OCI-LY3 (cell line): ENCODE results near the gene HOXC5.

Experiments used
- H2AFZ ChIP-seq: fragments of 200-600, 300-600 bp; shearing (Covaris generic); 2 replicates; pipeline ENCODE4 v1.6.0; 2014; ENCODE audit warnings: antibody characterized with exemption, low read depth, low read length
- H3K27ac ChIP-seq: fragments of 200-600, 300-600 bp; sonication (generic); 2 replicates; pipeline ENCODE4 v1.5.1; 2014; ENCODE audit warnings: mild to moderate bottlenecking, low read length, moderate library complexity, mixed read lengths
- H3K27me3 ChIP-seq: fragments of 200-600, 300-600 bp; sonication (generic); 2 replicates; pipeline ENCODE4 v1.6.1; 2014; ENCODE audit warnings: low read depth, low read length, mixed read lengths
- H3K36me3 ChIP-seq: fragments of 200-600, 300-600 bp; sonication (generic); replicated peaks from 2 replicates; pipeline ENCODE3; 2014; ENCODE audit warnings: low read depth, low read length, mixed read lengths
- H3K4me1 ChIP-seq: fragments of 300-600, 200-600 bp; sonication (generic); 2 replicates; pipeline ENCODE4 v1.6.1; 2014; ENCODE audit warnings: low read length, mixed read lengths
- H3K4me2 ChIP-seq: fragments of 200-600, 300-600 bp; sonication (generic); 2 replicates; pipeline ENCODE4 v1.6.1; 2014; ENCODE audit warnings: low read length, mixed read lengths
- H3K4me3 ChIP-seq: fragments of 300-600, 200-600 bp; sonication (generic); 2 replicates; pipeline ENCODE4 v1.5.1; 2014; ENCODE audit warnings: antibody characterized with exemption, mild to moderate bottlenecking, low read length, moderate library complexity
- H3K79me2 ChIP-seq: fragments of 300-600, 200-600 bp; shearing (Covaris generic); 2 replicates; pipeline ENCODE4 v1.6.1; 2014; ENCODE audit warnings: mild to moderate bottlenecking, low read length, mixed read lengths
- H3K9ac ChIP-seq: fragments of 300-600, 200-600 bp; shearing (Covaris generic); 2 replicates; pipeline ENCODE4 v1.6.0; 2014; ENCODE audit warnings: mild to moderate bottlenecking, low read length, moderate library complexity
- H3K9me3 ChIP-seq: fragments of 200-600, 300-600 bp; shearing (Covaris generic); 2 replicates; pipeline ENCODE4 v1.6.1; 2014; ENCODE audit warnings: low read length, mixed read lengths; ENCODE audit not compliant: insufficient read depth
- H4K20me1 ChIP-seq: fragments of 200-600, 300-600 bp; sonication (generic); 2 replicates; pipeline ENCODE4 v1.6.1; 2016; ENCODE audit warnings: low read length, mixed read lengths; ENCODE audit not compliant: insufficient read depth
- EZH2phosphoT487 ChIP-seq: fragments of 200-600 bp; shearing (Covaris generic); IDR thresholded peaks from 2 replicates; pipeline ENCODE4 v1.6.1; 2018; ENCODE audit warnings: antibody characterized with exemption, mixed run types, low read depth
- TF ChIP-seq, protein P1 (sequence below): fragments of 200-600, 300-600 bp; sonication (generic); IDR thresholded peaks from 2 replicates; pipeline ENCODE4 v1.5.1; 2014; ENCODE audit warnings: antibody characterized with exemption, low read length, low read depth

HOXC5 gene

DNA sequence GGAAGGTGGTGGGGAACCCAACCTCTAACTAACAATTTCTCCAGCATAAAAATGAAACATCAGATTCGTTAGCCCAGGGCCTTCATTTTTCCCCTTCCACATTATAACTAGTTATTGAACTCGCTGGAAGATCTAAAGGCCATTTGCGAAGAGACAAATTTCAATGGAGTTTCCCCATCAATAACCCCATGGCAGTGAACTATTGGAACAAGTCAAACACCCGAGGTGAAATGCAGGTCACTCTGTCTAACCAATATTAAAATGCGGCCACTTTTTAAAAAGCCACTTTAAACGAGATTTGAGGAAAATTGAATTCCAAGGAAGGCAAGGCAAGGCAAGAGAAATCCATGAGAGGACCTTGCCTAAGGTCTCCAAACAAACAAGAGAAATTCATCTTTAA is 16.3 kb downstream of the HOXC5 start:
- no peak overlapping the region for H3K9ac ChIP-seq
- no peaks in the 10 kb centered on the region for H3K27me3 ChIP-seq

DNA sequence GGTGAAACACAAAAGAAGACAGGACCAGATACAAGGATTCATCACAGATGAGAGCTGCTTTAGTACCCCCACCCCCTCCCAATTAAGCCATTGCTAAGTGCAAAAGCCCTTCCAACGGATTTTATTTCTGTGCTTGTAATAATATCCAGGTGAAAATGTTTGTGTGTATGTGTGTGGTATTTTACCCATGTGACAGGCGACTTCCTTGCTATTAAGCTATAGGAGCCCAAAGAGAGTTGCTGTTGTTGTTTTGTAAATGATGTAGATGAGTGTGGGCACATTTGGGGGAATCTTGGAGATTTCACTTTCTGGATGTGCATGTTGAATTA is 17.6 kb downstream of the HOXC5 start:
- Histone ChIP-seq H3K9ac (peak overlapping the region; percentile 74), H3K27ac (peak overlapping the region; percentile 37; the same call in 1 of the 2 replicates), H4K20me1 (no peaks in the 10 kb centered on the region), H2AFZ (peak overlapping the region; percentile 98), H3K4me1 (peaks cover 26% of the 10 kb centered on the region), H3K4me3 (peak overlapping the region; percentile 75), H3K36me3 (peaks cover 1% of the 10 kb centered on the region), H3K4me2 (peak overlapping the region; percentile 98), H3K27me3 (no peaks in the 10 kb centered on the region), H3K9me3 (no peaks in the 10 kb centered on the region), H3K79me2 (peaks cover 16% of the 10 kb centered on the region)
- TF ChIP-seq, protein P1, sequence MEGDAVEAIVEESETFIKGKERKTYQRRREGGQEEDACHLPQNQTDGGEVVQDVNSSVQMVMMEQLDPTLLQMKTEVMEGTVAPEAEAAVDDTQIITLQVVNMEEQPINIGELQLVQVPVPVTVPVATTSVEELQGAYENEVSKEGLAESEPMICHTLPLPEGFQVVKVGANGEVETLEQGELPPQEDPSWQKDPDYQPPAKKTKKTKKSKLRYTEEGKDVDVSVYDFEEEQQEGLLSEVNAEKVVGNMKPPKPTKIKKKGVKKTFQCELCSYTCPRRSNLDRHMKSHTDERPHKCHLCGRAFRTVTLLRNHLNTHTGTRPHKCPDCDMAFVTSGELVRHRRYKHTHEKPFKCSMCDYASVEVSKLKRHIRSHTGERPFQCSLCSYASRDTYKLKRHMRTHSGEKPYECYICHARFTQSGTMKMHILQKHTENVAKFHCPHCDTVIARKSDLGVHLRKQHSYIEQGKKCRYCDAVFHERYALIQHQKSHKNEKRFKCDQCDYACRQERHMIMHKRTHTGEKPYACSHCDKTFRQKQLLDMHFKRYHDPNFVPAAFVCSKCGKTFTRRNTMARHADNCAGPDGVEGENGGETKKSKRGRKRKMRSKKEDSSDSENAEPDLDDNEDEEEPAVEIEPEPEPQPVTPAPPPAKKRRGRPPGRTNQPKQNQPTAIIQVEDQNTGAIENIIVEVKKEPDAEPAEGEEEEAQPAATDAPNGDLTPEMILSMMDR, result no peak
- no peak for TF ChIP-seq EZH2phosphoT487

More for the DNA sequence above, 16.3 kb downstream of the HOXC5 start:
- no peak overlapping the region for H3K4me3 ChIP-seq
- no peak overlapping the region for H3K27ac ChIP-seq
- H2AFZ ChIP-seq, result no peak overlapping the region
- H3K4me2 ChIP-seq, result no peak overlapping the region
- TF ChIP-seq EZH2phosphoT487, result no peak
- TF ChIP-seq, protein P1, result no peak
- H3K4me1 ChIP-seq, result peaks cover 33% of the 10 kb centered on the region
- no peaks in the 10 kb centered on the region for H3K9me3 ChIP-seq
- no peaks in the 10 kb centered on the region for H4K20me1 ChIP-seq
- peaks cover 5% of the 10 kb centered on the region for H3K79me2 ChIP-seq
- H3K36me3 ChIP-seq, result no peaks in the 10 kb centered on the region

DNA sequence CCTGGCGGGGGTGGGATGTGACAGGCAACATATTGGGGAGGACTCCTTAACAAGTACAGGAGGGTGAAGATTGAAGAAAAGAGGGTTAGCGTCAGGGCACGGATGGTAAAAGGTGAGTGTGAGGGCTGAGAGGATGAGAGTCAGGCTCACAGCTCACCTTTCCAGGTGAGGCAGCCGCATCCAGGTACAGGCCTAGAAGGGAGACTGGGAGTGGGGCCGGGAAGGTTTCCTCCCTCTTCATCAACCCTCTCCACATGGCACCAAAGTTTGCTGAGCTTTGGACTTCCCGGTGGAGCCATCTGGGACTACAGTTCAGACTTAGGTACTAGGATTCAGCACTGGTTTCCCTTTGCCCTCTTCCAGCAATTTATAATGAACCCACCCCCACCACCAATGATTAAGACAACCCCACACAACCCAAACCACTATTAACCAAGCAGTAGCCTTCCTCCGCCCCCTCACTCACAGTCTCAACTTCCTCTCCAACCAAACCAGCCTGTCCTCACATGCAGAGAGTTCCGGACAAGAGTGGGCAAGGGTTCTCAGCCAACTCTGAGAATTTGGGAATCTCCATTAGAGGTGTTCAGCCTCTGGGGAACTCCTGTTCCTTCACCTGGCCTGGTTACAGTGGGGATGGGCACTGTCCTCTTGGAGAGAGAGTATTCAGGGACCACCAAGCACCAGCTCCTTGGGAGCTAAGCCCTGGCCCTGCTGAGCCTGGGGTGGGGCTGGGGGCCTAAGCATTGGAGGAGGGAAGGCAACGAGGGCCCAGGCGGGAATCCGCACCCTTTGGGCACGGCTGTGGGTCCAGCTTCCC is 18.4 kb downstream of the HOXC5 start:
- H3K9ac ChIP-seq, result no peak overlapping the region
- peaks cover 26% of the 10 kb centered on the region for H3K4me1 ChIP-seq
- no peak overlapping the region for H3K4me2 ChIP-seq
- no peak overlapping the region for H2AFZ ChIP-seq
- no peak overlapping the region for H3K27ac ChIP-seq
- H4K20me1 ChIP-seq, result no peaks in the 10 kb centered on the region
- H3K36me3 ChIP-seq, result peaks cover 9% of the 10 kb centered on the region
- H3K9me3 ChIP-seq, result no peaks in the 10 kb centered on the region
- H3K79me2 ChIP-seq, result peaks cover 21% of the 10 kb centered on the region
- TF ChIP-seq, protein P1, result no peak
- no peak for TF ChIP-seq EZH2phosphoT487
- no peaks in the 10 kb centered on the region for H3K27me3 ChIP-seq
- no peak overlapping the region for H3K4me3 ChIP-seq

DNA sequence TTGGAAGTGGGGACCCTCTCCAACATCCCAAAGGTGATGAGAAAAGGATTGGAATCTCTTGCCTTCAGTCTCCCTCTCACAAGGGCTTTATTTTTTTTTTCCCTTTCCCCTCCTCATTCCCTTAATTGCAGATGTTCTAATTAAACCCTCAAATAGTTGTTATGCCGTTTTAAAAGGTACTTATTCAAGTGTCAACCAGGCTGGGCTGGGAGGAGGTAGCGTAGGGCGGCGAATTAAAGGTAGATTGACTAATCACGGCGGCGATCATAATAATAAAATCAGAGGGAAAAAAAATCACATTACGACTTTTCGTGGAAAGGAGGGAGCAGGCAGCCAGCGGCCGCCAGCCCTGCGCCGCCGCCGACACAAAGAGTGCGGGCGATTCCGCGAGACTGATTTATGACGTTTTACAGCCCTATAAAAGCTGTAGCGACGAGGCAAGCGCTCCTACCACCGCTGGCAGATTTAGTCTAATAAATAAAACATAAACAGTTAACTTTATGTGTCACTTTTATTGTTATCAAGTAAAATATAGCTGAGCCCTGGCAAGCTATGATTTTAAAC is 19.1 kb downstream of the HOXC5 start:
- Histone ChIP-seq H3K27me3 (no peaks in the 10 kb centered on the region), H3K79me2 (peaks cover 21% of the 10 kb centered on the region), H3K4me3 (no peak overlapping the region), H3K9me3 (no peaks in the 10 kb centered on the region), H4K20me1 (no peaks in the 10 kb centered on the region), H2AFZ (no peak overlapping the region), H3K36me3 (peaks cover 11% of the 10 kb centered on the region), H3K4me2 (no peak overlapping the region), H3K9ac (0 out of 2 replicates have a peak overlapping the region, but pooled peaks have one; percentile 100), H3K4me1 (peaks cover 26% of the 10 kb centered on the region), H3K27ac (no peak overlapping the region)
- TF ChIP-seq, protein P1, result no peak
- TF ChIP-seq EZH2phosphoT487, result no peak
